H1 (cell line): ENCODE measurements around the gene AREG. TPM values are rescaled to one million over a fixed set of nuclear protein-coding genes. Genes with fewer than 3 reads are reported as not detected.

Experiments
- CTCF ChIA-PET: fragments of 300-600 bp; sonication (Branson Sonifier 250); formaldehyde crosslinking; loops from one replicate; lab custom pipeline; 2021; ENCODE audit not compliant: partially characterized antibody; lab: Charles Lee
- POLR2A ChIA-PET: fragments of 300-600 bp; sonication (Branson Sonifier 250); formaldehyde crosslinking; loops from one replicate; lab custom pipeline; 2021; ENCODE audit warnings: inconsistent platforms; ENCODE audit not compliant: partially characterized antibody; lab: Charles Lee
- DNase-seq, 2 experiments: peaks; one replicate each; pipeline versions ENCODE4 v3.0.0 to v3.0.0-alpha.2; 2010 to 2022; ENCODE audit warnings: low spot score in 2 of 2, low read depth in 1 of 2, mixed read lengths in 1 of 2
- FAIRE-seq: peaks from 2 replicates; lab custom pipeline; 2011; peaks lifted over from hg19 to GRCh38; lab: Jason Lieb, UNC
- H2AFZ ChIP-seq: 2 replicates; pipeline ENCODE4 v1.8.1; 2012; ENCODE audit warnings: low read length, inconsistent platforms
- H2AK5ac ChIP-seq: 2 replicates; pipeline ENCODE4 v1.6.1; 2013; ENCODE audit warnings: low read depth, low read length
- H2BK120ac ChIP-seq: replicated peaks from 2 replicates; pipeline ENCODE3; 2013; ENCODE audit warnings: low read depth, low read length, inconsistent platforms
- H2BK12ac ChIP-seq: 2 replicates; pipeline ENCODE4 v1.6.1; 2013; ENCODE audit warnings: low read depth, low read length
- H2BK15ac ChIP-seq: 2 replicates; pipeline ENCODE4 v1.6.1; 2013; ENCODE audit warnings: low read length
- H2BK20ac ChIP-seq: 2 replicates; pipeline ENCODE4 v1.6.1; 2013; ENCODE audit warnings: low read length
- H2BK5ac ChIP-seq: 2 replicates; pipeline ENCODE4 v1.6.1; 2013; ENCODE audit warnings: low read depth, low read length
- H3K14ac ChIP-seq: 2 replicates; pipeline ENCODE4 v1.6.1; 2013; ENCODE audit warnings: inconsistent platforms; ENCODE audit not compliant: insufficient read length
- H3K18ac ChIP-seq: 2 replicates; pipeline ENCODE4 v1.6.1; 2013; ENCODE audit warnings: low read length; ENCODE audit errors: extremely low read depth
- H3K23ac ChIP-seq: 2 replicates; pipeline ENCODE4 v1.6.1; 2013; ENCODE audit warnings: inconsistent platforms; ENCODE audit not compliant: insufficient read length
- H3K23me2 ChIP-seq: 2 replicates; pipeline ENCODE4 v1.6.1; 2013; ENCODE audit warnings: low read depth, low read length
- H3K27ac ChIP-seq: 2 replicates; pipeline ENCODE4 v1.6.1; 2011; ENCODE audit warnings: low read depth, low read length, inconsistent platforms
- H3K27me3 ChIP-seq, 4 experiments: replicated peaks in 1 of 4; 1 replicate in 1 of 4; 2 replicates in 3 of 4; pipeline versions ENCODE4 v1.6.1 to v1.8.1; 2011 to 2013; ENCODE audit warnings: low read length in 3 of 4, mild to moderate bottlenecking in 3 of 4, inconsistent platforms in 2 of 4, mixed read lengths in 2 of 4, moderate library complexity in 1 of 4; ENCODE audit not compliant: control insufficient read depth in 3 of 4, insufficient read depth in 3 of 4; ENCODE audit errors: extremely low read depth in 1 of 4
- H3K36me3 ChIP-seq, 4 experiments: 2 replicates each; pipeline versions ENCODE4 v1.6.1 to v1.8.1; 2011 to 2013; ENCODE audit warnings: mild to moderate bottlenecking in 4 of 4, low read length in 3 of 4, moderate library complexity in 2 of 4, control low read depth in 1 of 4, inconsistent platforms in 1 of 4; ENCODE audit not compliant: insufficient read depth in 4 of 4, control insufficient read depth in 2 of 4
- H3K4ac ChIP-seq: replicated peaks from 2 replicates; pipeline ENCODE3; 2013; ENCODE audit warnings: low read length, low read depth, mixed read lengths, inconsistent platforms; ENCODE audit not compliant: insufficient read length
- H3K4me1 ChIP-seq, 4 experiments: replicated peaks in 1 of 4; 1 replicate in 1 of 4; 2 replicates in 3 of 4; pipeline versions ENCODE4 v1.6.1 to v1.8.1; 2011 to 2013; ENCODE audit warnings: low read length in 3 of 4, inconsistent platforms in 2 of 4, mixed read lengths in 1 of 4; ENCODE audit not compliant: insufficient read depth in 4 of 4, control insufficient read depth in 3 of 4
- H3K4me2 ChIP-seq, 2 experiments: 2 replicates each; pipeline versions ENCODE4 v1.6.1 to v1.8.1; 2011 to 2013; ENCODE audit warnings: low read depth in 2 of 2, low read length in 2 of 2, control low read depth in 1 of 2, inconsistent platforms in 1 of 2, mild to moderate bottlenecking in 1 of 2; ENCODE audit not compliant: insufficient read depth in 1 of 2
- H3K4me3 ChIP-seq, 4 experiments: fragments of 200-600, 300-600 bp in 1 of 4; sonication (generic), shearing (Covaris generic), sonication (Bioruptor Twin) in 1 of 4; 2 replicates each; pipeline versions ENCODE4 v1.5.1 to v1.8.1; 2011 to 2016; ENCODE audit warnings: low read length in 4 of 4, low read depth in 3 of 4, control low read depth in 2 of 4, inconsistent platforms in 2 of 4, mild to moderate bottlenecking in 2 of 4, mixed read lengths in 1 of 4, moderate library complexity in 1 of 4; ENCODE audit not compliant: insufficient read depth in 2 of 4; ENCODE audit errors: extremely low read depth in 1 of 4
- H3K56ac ChIP-seq: replicated peaks from 2 replicates; pipeline ENCODE3; 2013; ENCODE audit warnings: low read depth, mild to moderate bottlenecking, mixed read lengths, low read length, inconsistent platforms; ENCODE audit not compliant: insufficient read length
- H3K79me1 ChIP-seq: 2 replicates; pipeline ENCODE4 v1.6.1; 2013; ENCODE audit warnings: low read depth, low read length, control low read depth
- H3K79me2 ChIP-seq, 2 experiments: 2 replicates each; pipeline versions ENCODE4 v1.6.1 to v1.8.1; 2012 to 2013; ENCODE audit warnings: low read length in 2 of 2, mild to moderate bottlenecking in 2 of 2, inconsistent platforms in 1 of 2; ENCODE audit not compliant: insufficient read depth in 2 of 2, control insufficient read depth in 1 of 2
- H3K9ac ChIP-seq, 4 experiments: replicated peaks in 1 of 4; 1 replicate in 1 of 4; 2 replicates in 3 of 4; pipeline versions ENCODE4 v1.6.1 to v1.8.1; 2011 to 2013; ENCODE audit warnings: low read depth in 3 of 4, low read length in 3 of 4, control low read depth in 2 of 4, mild to moderate bottlenecking in 2 of 4, moderate library complexity in 2 of 4, inconsistent platforms in 1 of 4; ENCODE audit errors: extremely low read depth in 1 of 4
- H3K9me3 ChIP-seq, 2 experiments: 2 replicates each; pipeline versions ENCODE4 v1.6.1 to v1.8.1; 2012 to 2013; ENCODE audit warnings: mild to moderate bottlenecking in 2 of 2, moderate library complexity in 2 of 2, control low read depth in 1 of 2, inconsistent platforms in 1 of 2, low read depth in 1 of 2, low read length in 1 of 2, mixed read lengths in 1 of 2; ENCODE audit not compliant: insufficient read depth in 2 of 2
- H4K20me1 ChIP-seq, 2 experiments: replicated peaks in 1 of 2; 2 replicates each; pipeline versions ENCODE3 to v1.8.1; 2011 to 2013; ENCODE audit warnings: inconsistent platforms in 2 of 2, low read length in 2 of 2, mild to moderate bottlenecking in 1 of 2; ENCODE audit not compliant: insufficient read depth in 2 of 2, control insufficient read depth in 1 of 2
- H4K5ac ChIP-seq: 2 replicates; pipeline ENCODE4 v1.6.1; 2013; ENCODE audit warnings: low read length, low read depth, mixed read lengths, inconsistent platforms; ENCODE audit not compliant: insufficient read length
- H4K8ac ChIP-seq: 2 replicates; pipeline ENCODE4 v1.8.0; 2013; ENCODE audit warnings: mild to moderate bottlenecking, moderate library complexity, low read length, inconsistent platforms; ENCODE audit not compliant: insufficient read depth; ENCODE audit errors: extremely low read depth
- H4K91ac ChIP-seq: replicated peaks from 2 replicates; pipeline ENCODE3; 2013; ENCODE audit warnings: low read length, mixed read lengths, inconsistent platforms; ENCODE audit not compliant: insufficient read length
- GABPA ChIP-seq: IDR thresholded peaks from 2 replicates; pipeline ENCODE4 v1.6.1; 2011; ENCODE audit warnings: mild to moderate bottlenecking, low read length, moderate library complexity, borderline replicate concordance; ENCODE audit not compliant: insufficient read depth
- TEAD4 ChIP-seq: IDR thresholded peaks from 2 replicates; pipeline ENCODE4 v1.6.1; 2012; ENCODE audit warnings: low read depth, low read length, inconsistent platforms, mixed read lengths
- YY1 ChIP-seq: IDR thresholded peaks from 2 replicates; pipeline ENCODE4 v1.6.1; 2011; ENCODE audit warnings: low read depth, mild to moderate bottlenecking, low read length
- WGBS, 2 experiments: shearing (Covaris generic) in 1 of 2; methylation state at CpG; one replicate each; pipeline versions ENCODE4 v1.1.6 to v1.1.7; 2013 to 2015; ENCODE audit warnings: low lambda C conversion rate in 2 of 2, mixed read lengths in 2 of 2, inconsistent platforms in 1 of 2, low coverage in 1 of 2, missing lambda C conversion rate in 1 of 2; ENCODE audit not compliant: insufficient replicate concordance in 2 of 2, insufficient coverage in 1 of 2, insufficient read length in 1 of 2; ENCODE audit errors: extremely low coverage in 1 of 2, missing lambda C conversion rate in 1 of 2; 5-methylcytosine and 5-hydroxymethylcytosine counted together
- polyA plus RNA-seq, 7 experiments: library from polyadenylated mRNA; depleted of rRNA in 3 of 7; stranded (reverse) in 5 of 7; unstranded in 2 of 7; fragments of >200 nt in 5 of 7; fragments of 200-250 nt in 2 of 7; gene quantifications; 1 replicate in 5 of 7; 2 replicates in 1 of 7; 4 replicates in 1 of 7; pipeline versions ENCODE4 v1.2.1 to v1.2.3, GENCODE V29; 2011 to 2013; ENCODE audit warnings: missing spikeins in 2 of 7, mixed read lengths in 2 of 7
- total RNA-seq: library from RNA; stranded (reverse); fragmentation: NEBNext Ultra II Directional; extraction: Animal tissue kit (Norgen Biotek cat#: 25700); gene quantifications from 2 replicates; pipeline ENCODE4 v1.2.1, GENCODE V29; 2021

AREG gene
- total and polyA plus RNA-seq, 2 of the 8 experiments (the other 6 are each of a cell fraction or from before 2014, with no cell fraction given): not detected

DNA sequence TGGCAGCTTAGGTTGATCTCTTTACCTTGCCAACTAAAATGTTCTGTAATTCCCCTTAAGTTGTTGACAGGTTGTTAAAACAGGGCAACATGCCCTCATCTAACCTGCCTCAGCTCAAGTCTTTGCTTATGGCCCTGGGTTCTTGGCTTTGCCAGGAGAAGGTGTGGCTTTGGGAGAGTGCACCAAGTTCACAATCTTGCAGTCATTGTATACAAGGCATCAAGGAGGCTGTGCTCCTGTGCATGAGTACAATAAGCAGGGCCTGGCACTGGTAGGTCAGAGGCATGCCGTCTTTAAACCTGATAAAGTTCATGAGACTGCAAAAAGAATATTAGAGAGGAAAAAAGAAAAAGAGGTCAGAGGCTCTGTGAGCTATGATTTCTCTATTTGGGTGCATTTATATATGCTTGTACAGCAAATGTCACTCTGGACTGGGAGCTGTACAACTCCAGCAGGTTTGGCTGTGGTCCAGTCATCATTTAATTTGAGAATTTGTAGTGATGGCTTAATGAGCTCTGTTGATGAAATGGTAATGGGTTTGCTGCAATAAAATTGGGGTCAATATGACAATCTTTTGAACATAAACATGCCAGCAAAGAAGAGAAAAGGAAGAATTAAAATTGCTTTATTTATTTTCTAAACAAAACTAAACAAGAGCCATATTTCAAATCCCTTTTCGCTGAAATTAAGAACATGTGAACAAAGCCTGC is 30.3 kb downstream of the AREG start:
- Histone ChIP-seq H3K23ac (no peak overlapping the region), H3K23me2 (no peaks in the 10 kb centered on the region; the same call in 1 of the 2 replicates), H3K18ac (no peak overlapping the region), H3K9me3 (no peaks in the 10 kb centered on the region), H4K8ac (no peak overlapping the region), H3K79me2 (no peaks in the 10 kb centered on the region), H3K4me1 (no peaks in the 10 kb centered on the region), H4K5ac (no peak overlapping the region), H3K4ac (no peak overlapping the region), H4K20me1 (no peaks in the 10 kb centered on the region), H2BK5ac (no peak overlapping the region), H3K4me2 (no peak overlapping the region), H3K14ac (no peak overlapping the region), H2BK15ac (no peak overlapping the region), H2AK5ac (no peak overlapping the region), H3K4me3 (no peak overlapping the region), H3K27me3 (no peaks in the 10 kb centered on the region), H4K91ac (no peak overlapping the region), H2BK12ac (no peak overlapping the region), H3K36me3 (no peaks in the 10 kb centered on the region), H3K27ac (no peak overlapping the region), H3K9ac (no peak overlapping the region), H2AFZ (no peak overlapping the region), H3K56ac (no peak overlapping the region), H2BK120ac (no peak overlapping the region), H2BK20ac (no peak overlapping the region), H3K79me1 (no peaks in the 10 kb centered on the region)
- WGBS, 2 experiments: 83% methylated on average over 2 of the region's 2 CpGs; no CpG with 5 or more reads in 1 of the 2 experiments
- ChIA-PET POLR2A (no interaction called here), CTCF (interaction anchor here (0.9 kb wide), 1 partner anchor 24 kb away, joined by 3 read pairs; no protein-coding TSS in a partner anchor)
- TF ChIP-seq TEAD4: no peak
- no peak for TF ChIP-seq YY1
- TF ChIP-seq GABPA: no peak
- DNase-seq (no peak), FAIRE-seq (no peak)
